HG03460 (cell line): ENCODE measurements around the gene PMEPA1.

Source experiments
- ATAC-seq: cut with Tn5 transposase; IDR thresholded peaks from one replicate; pipeline ENCODE4 v1.9.1; 2021; ENCODE audit not compliant: unreplicated experiment

Gene PMEPA1

GRCh38 chr20:57712341-57712740, 2.5 kb upstream of the PMEPA1 start:
- no peak for ATAC-seq

GRCh38 chr20:57711826-57712225, 2.0 kb upstream of the PMEPA1 start:
- no peak for ATAC-seq

- no peak for ATAC-seq
Observed at GRCh38 chr20:57711311-57711712, 1.5 kb upstream of the PMEPA1 start.

DNA sequence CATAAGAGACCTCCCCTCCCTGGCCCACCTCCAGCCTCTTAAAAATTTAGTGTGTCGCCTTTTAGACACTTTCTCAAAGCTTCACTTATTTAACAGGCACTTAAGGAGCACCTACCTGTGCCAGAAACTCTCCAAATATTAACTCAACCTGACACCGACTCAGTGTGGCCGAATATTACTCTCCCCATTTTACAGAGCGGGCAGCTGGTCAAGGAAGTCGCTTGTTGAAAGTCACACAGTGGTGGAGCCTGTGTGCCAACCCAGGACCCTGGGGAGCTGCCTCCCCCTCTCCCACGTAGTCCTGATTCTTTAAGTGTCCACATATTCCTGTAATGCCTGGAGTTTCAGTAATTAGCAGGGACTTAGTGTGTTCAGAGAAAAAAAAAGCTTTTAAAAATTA, 1.0 kb upstream of the PMEPA1 start:
- ATAC-seq: no peak

GRCh38 chr20:57708694-57709673, 831 bp downstream of the PMEPA1 start:
- ATAC-seq: no peak

DNA sequence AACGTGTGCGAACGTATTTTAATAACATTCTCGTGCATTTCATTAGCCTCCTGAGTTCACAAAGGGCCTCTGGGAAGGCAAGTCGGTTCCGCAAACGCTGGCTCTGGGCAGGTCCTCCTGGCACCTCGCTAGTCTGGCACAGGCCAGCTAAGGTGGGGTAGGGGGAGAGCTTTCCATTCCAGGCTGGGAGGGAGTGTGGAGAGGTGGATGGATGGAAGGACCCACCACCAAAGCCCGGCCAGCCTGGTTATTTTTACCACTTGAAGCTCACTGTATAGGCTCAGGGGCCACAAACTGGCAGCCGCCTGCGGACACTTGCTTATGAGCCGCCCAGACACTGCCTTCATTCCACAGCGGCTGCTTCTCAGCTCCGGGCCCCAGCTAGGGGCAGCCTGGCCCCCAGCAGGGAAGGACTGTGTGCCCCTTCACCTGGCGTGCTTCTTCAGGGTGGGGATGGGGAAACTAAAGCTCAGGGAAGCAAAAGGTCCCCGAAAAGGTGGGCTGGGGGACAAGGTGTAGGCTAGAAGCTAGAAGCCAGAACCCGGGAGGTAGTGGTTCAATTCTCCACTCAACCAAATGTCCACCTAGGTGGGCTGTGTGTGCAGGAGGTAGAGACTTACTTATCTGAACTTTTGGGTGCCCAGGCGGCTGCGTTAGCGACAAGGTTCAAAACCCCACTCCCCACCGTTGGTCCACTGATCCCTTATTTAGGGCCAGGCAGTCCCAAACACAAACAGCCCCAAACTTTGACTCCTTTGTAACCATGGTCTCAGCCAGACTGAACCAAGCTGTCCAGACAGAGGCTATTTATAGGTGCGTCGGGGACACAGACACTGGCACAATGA, 1.7 kb downstream of the PMEPA1 start:
- no peak for ATAC-seq

DNA sequence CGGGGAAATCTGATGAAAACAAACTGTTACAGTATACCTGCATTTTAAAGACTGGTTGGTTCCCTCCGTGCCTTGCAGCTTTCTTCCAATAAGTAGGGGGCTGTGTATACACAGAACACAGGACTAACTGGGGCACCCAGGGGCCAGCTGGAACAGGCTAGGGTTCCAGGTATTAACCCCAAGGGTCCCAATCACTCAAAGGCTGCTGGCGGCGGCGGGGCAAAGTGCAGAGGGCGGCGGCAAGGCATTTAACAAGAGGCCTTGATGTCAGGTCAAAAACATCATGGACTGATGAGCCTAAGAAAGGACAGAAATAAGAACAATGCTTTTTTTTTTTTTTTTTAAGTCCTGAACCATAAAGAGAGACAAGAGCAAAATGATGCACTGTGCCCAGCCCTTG, 2.5 kb downstream of the PMEPA1 start:
- ATAC-seq: no peak

DNA sequence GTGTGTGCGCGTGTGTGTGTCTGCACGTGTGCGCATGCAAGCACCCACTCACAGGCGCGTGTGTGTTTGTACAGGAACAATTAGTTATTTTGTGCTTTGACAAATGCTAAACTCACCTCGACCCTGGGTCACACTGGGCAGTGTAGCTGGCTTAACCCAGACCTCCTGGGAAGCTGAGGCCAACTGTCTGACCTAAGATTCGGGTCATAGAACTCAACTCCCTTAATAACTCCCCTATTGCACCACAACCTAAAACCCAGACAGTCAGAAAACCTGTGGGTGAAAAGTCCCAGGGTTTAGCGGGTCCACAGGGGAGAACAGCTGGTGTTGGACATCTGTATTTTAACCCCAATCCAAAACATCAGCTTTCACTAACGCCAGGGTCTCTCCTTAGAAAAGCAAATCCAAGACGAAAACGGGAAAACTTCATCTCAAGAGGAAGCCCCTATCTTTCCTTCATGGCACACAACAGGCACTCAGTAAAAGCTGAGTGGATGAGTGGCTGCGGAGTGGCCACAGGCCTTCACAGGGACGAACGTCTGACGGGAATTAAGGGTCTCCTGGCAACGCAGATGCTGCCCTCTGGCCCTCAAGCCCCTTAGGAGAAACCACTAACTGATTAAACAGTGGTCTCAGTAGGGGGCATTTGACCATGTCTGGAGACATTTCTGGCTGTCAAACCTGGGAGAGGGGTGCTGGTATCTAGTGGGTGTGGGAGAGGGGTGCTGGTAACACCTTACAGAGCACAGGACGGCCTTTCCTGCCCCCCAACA, 4.5 kb downstream of the PMEPA1 start:
- ATAC-seq: no peak

DNA sequence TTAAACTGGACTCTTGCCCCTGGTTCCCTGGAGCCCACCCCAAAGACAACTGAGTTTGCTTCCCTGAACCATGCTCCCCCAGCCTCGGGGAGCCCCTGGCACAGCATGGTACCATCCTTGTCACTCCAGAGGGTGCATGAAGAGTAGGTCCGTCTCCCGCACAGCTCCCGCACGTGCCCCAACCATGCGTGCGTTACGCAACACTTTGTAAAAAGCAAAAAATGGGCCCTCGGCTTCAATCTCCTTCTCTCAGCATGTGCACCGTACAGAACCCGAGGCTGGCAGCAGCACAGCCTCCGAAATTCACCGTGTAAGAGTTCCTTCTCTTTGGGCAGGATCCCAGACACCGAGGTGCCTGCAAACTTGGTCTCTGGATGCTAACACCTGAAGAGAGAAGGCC, 5.6 kb downstream of the PMEPA1 start:
- ATAC-seq: no peak

DNA sequence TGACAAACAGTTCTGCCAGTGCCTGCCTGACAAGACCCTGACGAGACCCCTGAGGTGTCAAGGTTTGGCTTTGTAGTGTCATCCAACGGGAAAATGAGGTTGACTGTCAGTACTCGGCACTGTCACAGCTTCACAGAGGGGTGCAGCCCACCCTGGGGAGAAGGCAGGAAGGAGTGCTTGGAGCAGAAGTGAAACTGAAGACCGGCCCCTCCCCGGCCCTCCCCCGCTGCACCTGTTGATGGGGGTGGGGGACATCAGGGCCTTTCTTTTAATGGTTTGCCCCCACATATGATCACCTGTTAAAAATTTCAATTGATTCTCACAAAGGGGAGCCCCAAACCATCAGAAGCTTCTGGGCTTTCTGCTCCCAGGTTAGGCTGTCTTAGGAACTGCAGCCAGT, 6.8 kb downstream of the PMEPA1 start:
- no peak for ATAC-seq

DNA sequence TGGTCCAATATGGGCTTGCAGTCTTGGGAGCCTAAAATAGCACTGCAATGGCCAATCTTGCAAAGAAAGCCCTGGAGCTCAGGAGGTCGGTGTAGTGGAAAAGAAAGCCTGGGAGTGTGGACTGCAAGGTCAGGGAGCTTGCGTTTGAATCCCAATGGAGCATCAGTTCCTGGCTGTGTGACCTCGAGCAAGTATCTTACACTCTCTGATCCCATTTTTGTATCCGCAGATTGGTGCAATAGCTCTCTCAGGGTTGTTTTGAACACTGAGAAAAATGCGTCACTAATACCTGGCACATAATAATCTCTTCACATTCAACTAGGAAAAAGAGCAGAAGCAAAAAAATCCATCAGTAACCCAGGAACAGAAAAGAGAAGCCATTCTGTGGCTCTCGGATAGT, 7.3 kb downstream of the PMEPA1 start:
- no peak for ATAC-seq

GRCh38 chr20:57702091-57702490, 7.7 kb downstream of the PMEPA1 start:
- no peak for ATAC-seq

DNA sequence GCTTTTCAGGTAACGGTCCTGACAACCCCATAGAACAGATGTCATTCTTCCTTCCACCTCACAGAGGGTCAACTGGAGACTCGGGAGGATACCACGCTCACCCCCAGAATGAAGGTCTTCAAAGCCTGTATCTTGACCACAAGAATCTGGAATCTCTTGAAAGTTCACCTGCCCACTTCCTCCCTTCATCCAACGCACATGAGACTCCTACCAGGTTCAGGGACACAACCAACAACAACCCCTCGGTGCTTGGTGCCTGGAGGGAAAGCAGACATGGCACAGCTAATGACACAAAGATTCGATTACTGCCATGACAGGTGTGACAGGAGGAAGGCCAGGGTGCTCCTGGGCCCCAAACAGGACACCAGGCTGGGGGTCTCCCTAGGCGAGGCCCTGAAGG, 8.2 kb downstream of the PMEPA1 start:
- ATAC-seq: no peak

DNA sequence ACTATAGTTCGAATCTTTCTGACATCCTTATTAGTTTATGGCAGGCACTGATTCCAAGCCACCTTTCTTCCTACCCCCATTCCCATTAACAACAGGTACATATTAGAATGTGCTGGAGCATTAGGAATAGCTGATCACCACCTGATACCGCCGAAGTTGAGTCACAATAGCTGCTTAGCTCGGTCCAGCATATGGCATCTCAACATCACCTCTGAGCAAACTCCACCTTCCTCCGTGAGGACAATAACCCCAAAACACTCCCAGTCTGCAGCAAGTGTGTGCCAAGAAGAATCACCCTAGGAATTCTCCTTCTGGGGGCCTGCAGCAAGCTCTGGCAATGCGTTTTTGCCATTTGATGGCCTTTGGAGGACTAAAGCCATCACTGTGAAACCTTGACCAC, 8.7 kb downstream of the PMEPA1 start:
- ATAC-seq: no peak

DNA sequence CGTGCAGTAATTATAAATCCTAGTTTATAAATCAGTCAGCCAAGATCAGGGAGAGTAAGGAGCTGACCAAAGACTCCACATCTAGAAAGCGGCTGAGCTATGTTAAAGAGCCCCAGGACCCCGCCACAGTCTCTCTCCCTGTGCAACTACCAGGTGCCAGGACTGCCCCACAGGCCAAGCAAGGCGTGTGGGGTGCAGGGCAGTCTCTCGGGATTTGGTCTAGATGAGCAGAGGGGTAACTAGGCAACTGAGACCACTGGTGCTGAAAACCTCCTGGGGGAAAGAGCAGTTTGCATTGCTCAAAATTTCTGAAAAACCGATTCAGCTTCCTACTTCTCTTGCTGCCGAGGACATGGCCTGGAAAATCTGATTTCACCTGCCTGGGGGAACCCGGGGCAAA, 10.4 kb downstream of the PMEPA1 start:
- ATAC-seq: no peak

- ATAC-seq: no peak
Observed at GRCh38 chr20:57698867-57699275, 10.9 kb downstream of the PMEPA1 start.

DNA sequence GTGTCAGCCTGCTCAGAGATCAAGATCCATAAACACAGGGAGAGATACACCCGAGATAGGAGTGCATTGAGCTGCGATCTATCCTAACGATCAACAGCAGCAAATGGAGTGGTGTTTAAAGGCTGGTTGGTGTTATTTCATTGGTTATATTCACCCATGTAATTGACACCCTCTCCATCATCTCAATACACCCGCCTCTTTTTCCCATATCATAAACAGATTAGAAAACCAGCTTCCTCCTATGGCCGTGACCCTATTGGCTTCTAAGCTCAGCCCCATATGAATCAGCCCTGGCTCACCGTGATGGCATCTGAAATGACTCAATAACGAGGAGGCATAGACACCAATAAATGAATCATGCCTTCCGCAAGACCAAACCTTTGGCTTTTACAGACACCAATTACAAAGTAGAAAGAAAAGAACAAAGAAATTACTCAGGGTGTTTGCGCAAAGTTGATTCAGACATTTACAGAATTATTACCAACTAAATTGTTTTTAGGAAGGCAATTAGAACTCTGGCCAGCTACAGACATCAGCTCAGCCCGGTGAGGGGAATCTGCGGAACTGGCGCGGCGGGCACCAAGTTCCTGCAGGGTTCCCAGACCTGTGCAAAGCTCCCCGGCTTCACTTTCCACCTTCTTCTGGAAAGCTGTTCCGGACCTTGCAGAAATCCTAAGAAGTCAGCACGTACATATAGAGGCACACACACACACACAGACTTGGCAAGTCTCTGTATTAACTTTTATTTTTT, 11.5 kb downstream of the PMEPA1 start:
- ATAC-seq: no peak

GRCh38 chr20:57697543-57697942, 12.3 kb downstream of the PMEPA1 start:
- ATAC-seq: no peak

DNA sequence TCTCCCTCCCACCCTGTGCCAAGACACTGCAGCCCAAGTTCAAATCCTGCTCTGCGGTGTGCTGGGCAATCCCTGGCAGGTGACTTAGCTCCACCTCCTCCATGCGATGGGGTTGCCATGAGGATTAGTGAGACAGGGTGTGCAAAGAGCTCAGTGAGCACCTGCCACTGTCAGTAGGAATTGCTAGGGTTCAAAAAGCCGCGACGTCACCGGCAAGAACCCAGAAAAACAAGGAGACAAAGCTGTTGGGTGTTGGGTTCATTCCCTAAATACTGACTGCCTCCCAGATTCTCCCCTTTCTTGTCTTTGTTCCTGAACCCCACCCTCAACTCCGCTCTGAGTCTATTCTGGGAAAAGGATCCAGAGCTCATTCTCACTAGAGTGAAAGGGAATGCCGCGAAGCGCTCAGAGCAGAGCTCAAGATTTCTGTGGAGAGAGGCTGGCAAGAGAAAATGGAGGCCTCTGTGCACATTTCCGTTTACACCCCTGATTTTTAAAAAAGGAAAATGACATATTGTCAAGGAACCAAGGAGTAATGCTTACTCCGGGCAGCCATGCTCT, 13.3 kb downstream of the PMEPA1 start:
- ATAC-seq: no peak

GRCh38 chr20:57695940-57696339, 13.9 kb downstream of the PMEPA1 start:
- no peak for ATAC-seq
